HG03060 (cell line): Measurements from ENCODE around the gene ZFR2.

Source experiments
- ATAC-seq: cut with Tn5 transposase; IDR thresholded peaks from one replicate; pipeline ENCODE4 v1.9.1; 2021; ENCODE audit warnings: low read depth, moderate number of reproducible peaks; ENCODE audit not compliant: unreplicated experiment

The ZFR2 gene

DNA sequence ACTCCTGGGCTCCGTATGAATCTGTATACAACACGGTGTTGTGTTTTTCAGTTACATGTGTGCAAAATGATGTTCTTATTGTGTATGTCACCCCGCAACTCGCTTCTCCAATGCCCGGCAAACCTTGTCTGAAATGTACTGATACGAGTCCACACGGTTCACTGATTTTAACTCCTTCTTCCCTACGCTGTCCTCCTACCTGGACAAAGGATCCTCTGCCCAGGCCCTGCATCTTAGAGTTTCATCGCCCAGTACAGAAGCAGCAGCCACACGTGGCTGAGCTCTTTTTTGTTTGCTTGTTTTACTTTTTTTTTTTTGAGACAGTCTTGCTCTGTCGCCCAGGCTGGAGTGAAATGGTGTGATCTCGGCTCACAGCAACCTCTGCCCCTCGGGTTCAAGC is 28.9 kb downstream of the ZFR2 start:
- no peak for ATAC-seq

- ATAC-seq: no peak
Measured at GRCh38 chr19:3838661-3839060, 30.2 kb downstream of the ZFR2 start.

DNA sequence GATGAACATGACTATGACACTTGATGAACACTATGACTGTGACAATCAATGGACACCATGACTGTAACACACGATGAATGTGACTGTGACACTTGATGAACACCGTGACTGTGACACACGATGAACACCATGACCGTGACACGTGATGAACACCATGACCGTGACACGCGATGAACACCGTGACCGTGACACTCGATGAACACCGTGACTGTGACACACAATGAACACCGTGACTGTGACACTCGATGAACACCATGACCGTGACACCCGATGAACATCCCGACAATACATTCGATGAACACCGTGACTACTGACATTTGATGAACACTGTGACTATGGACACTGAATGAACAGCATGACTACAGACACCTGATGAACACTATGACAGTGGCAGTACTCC is 30.9 kb downstream of the ZFR2 start:
- ATAC-seq: no peak

DNA sequence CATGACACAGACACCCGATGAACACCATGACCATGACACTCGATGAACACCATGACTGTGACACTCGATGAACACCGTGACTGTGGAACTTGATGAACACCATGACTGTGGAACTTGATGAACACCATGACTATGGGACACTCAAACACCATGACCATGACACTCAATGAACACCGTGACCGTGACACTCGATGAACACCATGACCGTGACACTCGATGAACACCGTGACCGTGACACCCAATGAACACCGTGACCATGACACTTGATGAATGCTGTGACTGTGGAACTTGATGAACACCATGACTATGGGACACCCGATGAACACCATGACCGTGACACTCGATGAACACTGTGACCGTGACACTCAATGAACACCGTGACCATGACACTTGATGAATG is 31.5 kb downstream of the ZFR2 start:
- no peak for ATAC-seq

DNA sequence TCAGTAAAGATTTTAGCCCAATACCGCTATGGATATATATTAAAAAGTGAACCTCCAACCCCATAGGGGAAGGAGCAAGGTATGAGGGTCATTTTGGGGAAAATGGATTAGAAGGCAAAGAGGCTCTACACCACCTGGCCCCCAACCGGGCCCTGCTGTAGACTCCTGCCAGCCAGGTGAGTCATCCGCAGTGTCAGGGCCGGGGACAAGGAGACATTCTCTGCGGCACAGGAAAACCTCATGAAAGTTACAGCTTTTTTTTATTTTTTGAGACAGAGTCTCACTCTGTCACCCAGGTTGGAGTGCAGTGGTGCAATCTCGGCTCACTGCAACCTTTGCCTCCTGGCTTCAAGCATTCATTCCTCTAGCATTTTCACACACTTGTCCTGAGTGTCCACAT is 32.0 kb downstream of the ZFR2 start:
- ATAC-seq: no peak

- ATAC-seq: no peak
Measured at GRCh38 chr19:3835055-3835435, 33.8 kb downstream of the ZFR2 start.

GRCh38 chr19:3834349-3835054 is 34.3 kb downstream of the ZFR2 start:
- no peak for ATAC-seq

- ATAC-seq: no peak
Measured at GRCh38 chr19:3833578-3834348, 35.1 kb downstream of the ZFR2 start.

GRCh38 chr19:3832001-3832400 is 36.8 kb downstream of the ZFR2 start:
- ATAC-seq: no peak

GRCh38 chr19:3831601-3832000 is 37.2 kb downstream of the ZFR2 start:
- no peak for ATAC-seq

DNA sequence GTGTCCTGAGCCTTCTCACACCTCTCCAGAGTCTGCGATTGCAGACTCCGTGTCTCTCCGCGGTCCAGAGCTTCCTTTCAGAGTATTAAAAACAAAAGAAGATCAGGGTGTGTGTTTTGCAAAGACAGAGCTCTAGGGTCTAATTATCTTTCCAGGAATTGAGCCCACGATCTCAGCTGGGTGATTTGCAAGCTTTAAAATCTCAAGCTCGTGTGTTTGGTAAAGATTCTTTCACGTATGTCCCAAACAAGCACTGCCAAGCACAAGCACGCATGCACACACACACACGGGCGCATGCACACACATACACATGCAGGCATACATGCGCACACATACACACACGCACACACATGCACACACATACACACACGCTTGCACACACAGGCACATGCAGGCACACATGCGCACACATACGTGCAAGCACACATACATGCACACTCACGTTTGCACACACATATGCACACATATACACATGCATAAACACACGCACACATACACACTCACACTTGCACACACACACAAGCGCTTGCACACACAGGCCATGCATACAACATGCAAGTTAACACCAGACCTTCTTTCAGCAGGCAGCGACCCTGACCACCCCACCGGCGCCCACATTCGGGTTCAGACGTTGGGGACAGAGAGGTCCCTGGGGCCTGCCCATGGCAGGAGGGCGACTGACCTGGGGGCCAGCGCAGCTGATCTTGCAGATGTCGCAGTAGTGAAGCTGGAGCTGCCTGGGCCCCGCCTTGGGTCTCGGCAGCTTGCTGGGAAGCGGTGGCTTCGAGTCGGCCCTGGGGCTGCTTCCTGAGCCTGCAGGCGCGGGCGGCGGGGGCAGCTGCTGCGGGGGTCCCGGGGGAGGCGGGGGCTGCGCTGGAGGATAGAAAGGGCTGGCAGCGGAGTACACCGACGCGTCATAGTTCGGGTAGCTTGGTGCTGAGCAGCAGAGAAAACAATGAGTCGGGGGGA is 37.9 kb downstream of the ZFR2 start:
- ATAC-seq: no peak

- no peak for ATAC-seq
Measured at GRCh38 chr19:3827306-3827705, 41.5 kb downstream of the ZFR2 start.

- no peak for ATAC-seq
Measured at GRCh38 chr19:3826163-3826562, 42.7 kb downstream of the ZFR2 start.

DNA sequence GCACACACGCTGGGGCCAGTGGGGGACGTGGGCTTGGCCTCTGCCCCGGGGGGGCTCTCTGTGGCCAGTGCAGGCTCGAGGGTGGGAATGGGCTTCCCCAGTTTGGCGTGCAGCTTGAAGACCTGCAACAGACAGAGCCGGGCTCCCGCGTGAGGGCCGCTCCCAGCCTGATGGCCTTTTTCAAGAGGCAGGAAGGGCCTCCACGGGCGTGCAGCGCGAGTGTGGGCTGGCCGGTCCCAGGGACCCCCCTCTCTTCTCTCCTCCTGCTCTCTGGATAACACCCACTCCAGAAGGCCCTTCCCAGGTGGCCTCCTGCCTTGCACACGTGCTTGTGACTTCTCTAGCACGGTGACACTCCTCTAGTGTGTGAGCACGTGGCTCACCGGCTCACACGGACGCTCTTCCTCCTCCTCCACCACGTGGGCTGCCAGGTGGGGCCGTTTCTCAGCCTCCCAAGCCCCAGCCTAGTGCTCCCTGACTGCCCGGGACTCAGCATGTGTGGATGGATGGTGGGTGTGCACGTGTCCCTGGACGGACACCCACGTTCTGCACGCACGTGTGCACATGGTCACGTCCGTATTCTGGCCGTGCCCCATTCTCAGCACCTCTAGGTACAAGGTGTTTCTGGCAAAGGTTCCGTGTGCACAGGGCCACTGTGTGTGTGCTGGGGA is 43.4 kb downstream of the ZFR2 start:
- no peak for ATAC-seq

- no peak for ATAC-seq
Measured at GRCh38 chr19:3823350-3823713, 45.5 kb downstream of the ZFR2 start.

DNA sequence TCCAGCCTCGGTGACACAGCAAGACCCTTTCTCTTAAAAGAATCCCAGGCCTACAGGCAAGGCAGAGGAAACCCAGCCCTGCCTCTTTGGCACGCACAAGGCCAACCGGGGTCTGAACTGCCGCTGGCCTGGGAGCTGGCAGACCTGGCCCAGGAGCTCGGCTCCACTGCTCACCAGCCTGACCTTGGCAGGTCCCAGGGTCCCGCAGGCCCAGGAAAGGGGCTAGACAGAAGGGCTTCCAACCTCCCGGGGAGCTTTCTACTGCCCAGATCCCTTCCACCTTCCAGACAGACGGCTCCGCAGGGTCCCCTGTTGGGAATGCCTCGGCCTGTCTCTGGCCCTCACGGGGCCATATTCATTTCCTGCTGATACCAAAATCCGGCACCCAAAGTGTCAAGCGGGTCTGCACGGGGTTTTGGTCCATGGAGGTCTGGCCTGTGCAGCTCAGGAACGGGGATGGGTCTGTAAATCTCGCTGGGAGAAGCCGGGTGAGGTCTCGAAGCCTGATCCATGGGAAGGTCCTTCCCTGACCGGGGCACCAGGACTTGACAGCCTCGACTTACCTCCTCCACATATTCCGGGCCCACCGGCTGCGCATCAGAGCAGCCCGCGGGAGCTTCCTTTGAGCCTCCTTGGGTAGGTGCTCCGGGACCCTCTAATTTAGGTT is 46.0 kb downstream of the ZFR2 start:
- no peak for ATAC-seq

DNA sequence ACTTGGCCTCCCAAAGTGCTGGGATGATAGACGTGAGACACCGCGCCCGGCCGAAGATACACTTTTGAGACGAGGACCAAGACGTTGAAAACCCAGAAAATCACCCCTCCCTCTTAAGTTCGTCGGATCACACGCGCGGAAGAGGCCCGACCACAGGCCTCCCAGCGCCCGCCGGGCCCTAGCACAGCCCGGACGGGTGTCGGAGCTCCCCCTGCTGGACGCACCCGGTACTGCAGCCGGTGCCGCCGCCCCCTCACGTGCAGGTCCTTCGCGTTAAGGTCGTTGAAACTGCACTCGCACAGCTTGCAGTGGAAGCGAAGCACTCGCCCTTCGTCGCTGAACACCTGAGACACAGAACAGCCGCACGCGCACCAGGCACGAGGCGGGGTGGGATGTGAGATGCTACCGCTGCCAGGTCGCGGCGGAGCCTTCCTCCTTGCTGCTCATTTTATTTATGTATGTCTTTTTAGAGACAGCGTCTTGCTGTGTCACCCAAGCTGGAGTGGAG is 46.9 kb downstream of the ZFR2 start:
- ATAC-seq: no peak

DNA sequence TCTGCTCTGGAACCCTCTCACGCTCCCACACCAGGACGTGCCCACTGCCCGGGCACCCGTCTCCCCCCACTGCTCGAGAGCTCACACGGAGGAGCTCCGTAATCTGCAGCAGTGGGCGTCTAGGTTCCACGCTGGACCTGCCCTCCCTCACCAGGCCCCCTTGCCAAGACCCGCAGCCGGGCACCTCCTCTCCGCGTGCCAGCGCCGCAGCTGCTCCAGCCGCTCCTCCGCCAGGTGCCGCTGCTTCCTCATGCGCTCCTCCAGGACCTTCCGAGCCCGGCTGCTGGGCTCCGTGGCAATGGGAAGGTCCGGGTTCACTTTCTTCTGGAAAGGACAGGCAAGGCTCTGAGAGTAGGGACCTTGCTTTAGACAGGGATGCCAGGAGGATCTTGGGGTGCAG is 47.7 kb downstream of the ZFR2 start:
- no peak for ATAC-seq

DNA sequence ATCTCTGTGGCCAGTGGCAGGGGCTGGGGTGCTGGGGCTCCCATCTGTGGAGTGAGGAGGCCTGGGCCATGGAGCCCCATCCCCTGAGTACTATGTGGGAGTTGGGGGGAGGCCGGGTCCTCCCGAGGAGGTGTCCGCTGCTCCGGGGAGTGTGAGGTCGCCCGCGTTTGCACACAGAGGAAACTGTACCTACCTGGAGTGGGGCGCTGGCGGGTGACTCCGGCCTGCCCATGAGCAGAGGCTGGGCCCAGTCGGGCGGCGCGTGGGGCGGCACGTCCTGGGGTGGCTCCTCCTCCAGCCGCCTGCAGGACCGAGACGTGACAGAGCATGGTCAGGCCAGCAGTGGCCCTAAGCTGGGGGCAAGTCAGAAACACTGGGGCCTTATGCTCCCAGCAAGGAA is 48.8 kb downstream of the ZFR2 start:
- no peak for ATAC-seq

GRCh38 chr19:3818918-3819317 is 49.9 kb downstream of the ZFR2 start:
- no peak for ATAC-seq
